PC-3 (cell line): ENCODE measurements around the gene TOMM20. TPM values are rescaled to one million over a fixed set of nuclear protein-coding genes. Genes with fewer than 3 reads are reported as not detected.
A peak's percentile ranks its signal among the peaks of the same experiment; 100 is the strongest.
"Not testable (repeated sequence)": the region's sequence is repeated elsewhere in the genome, so short reads cannot be mapped to it uniquely, and the experiment has no call there.

Experiments used
- ATAC-seq: fragments of 200-7000 bp; cut with Tn5 transposase; 2 replicates; pipeline ENCODE4 v1.9.1; 2020; ENCODE audit warnings: mild to moderate bottlenecking, moderate library complexity
- BruUV-seq: library from RNA; stranded (reverse); fragments of 400-500 nt; replicated peaks from 2 replicates; lab custom pipeline; 2021; lab: Mats Ljungman, UMichigan
- CTCF ChIA-PET: fragments of 300-600 bp; sonication (Branson Sonifier 250); formaldehyde crosslinking; loops from one replicate; lab custom pipeline; 2022; ENCODE audit warnings: antibody characterized with exemption; lab: Charles Lee
- POLR2A ChIA-PET: fragments of 300-600 bp; sonication (Branson Sonifier 250); formaldehyde crosslinking; loops from one replicate; lab custom pipeline; 2022; ENCODE audit warnings: antibody characterized with exemption; ENCODE audit not compliant: unreplicated experiment; lab: Charles Lee
- DNase-seq: peaks from one replicate; pipeline ENCODE4 v3.0.0-alpha.2; 2015
- H2AFZ ChIP-seq: fragments of 300-600 bp; sonication (generic); 2 replicates; pipeline ENCODE4 v1.6.0; 2016; ENCODE audit warnings: antibody characterized with exemption, low read length
- H3F3A ChIP-seq: fragments of 300-600 bp; sonication (generic); one replicate; pipeline ENCODE4 v1.6.0; 2017; ENCODE audit warnings: antibody characterized with exemption, low read length, control low read depth, mild to moderate bottlenecking; ENCODE audit not compliant: unreplicated experiment
- H3K27ac ChIP-seq: fragments of 300-600 bp; sonication (generic); 2 replicates; pipeline ENCODE4 v1.5.1; 2016; ENCODE audit warnings: mild to moderate bottlenecking, low read length
- H3K27me3 ChIP-seq: fragments of 300-600 bp; sonication (generic); 2 replicates; pipeline ENCODE4 v1.6.1; 2016; ENCODE audit warnings: low read length, mixed read lengths
- H3K36me3 ChIP-seq: fragments of 300-600 bp; sonication (generic); 2 replicates; pipeline ENCODE4 v1.6.1; 2016; ENCODE audit warnings: low read depth, mixed run types, low read length, mixed read lengths
- H3K4me1 ChIP-seq: fragments of 300-600 bp; sonication (generic); 2 replicates; pipeline ENCODE4 v1.5.1; 2016; ENCODE audit warnings: low read length; ENCODE audit not compliant: insufficient read depth
- H3K4me2 ChIP-seq: fragments of 300-600 bp; sonication (generic); 2 replicates; pipeline ENCODE4 v1.6.0; 2016; ENCODE audit warnings: low read length
- H3K4me3 ChIP-seq: fragments of 300-600 bp; sonication (generic); 2 replicates; pipeline ENCODE4 v1.5.1; 2016; ENCODE audit warnings: mild to moderate bottlenecking, low read length, mixed read lengths
- H3K79me2 ChIP-seq: fragments of 300-600 bp; sonication (generic); 2 replicates; pipeline ENCODE4 v1.6.1; 2017; ENCODE audit warnings: low read length, mixed read lengths
- H3K9ac ChIP-seq: fragments of 300-600 bp; sonication (generic); 2 replicates; pipeline ENCODE4 v1.6.0; 2016; ENCODE audit warnings: mild to moderate bottlenecking, low read length
- H3K9me2 ChIP-seq: fragments of 300-600 bp; sonication (generic); replicated peaks from 2 replicates; pipeline ENCODE4 v1.6.1; 2016; ENCODE audit warnings: mixed run types, low read length, mixed read lengths
- H3K9me3 ChIP-seq: fragments of 300-600 bp; sonication (generic); 2 replicates; pipeline ENCODE4 v1.6.1; 2016; ENCODE audit warnings: low read length, mixed read lengths
- H4K20me1 ChIP-seq: fragments of 300-600 bp; sonication (generic); 2 replicates; pipeline ENCODE4 v1.6.1; 2016; ENCODE audit warnings: low read length, mixed read lengths
- EZH2 ChIP-seq: fragments of 300-600 bp; sonication (generic); IDR thresholded peaks from one replicate; pipeline ENCODE4 v1.6.1; 2017; ENCODE audit warnings: antibody characterized with exemption, mild to moderate bottlenecking, low read length; ENCODE audit not compliant: unreplicated experiment
- EZH2phosphoT487 ChIP-seq: fragments of 300-600 bp; sonication (generic); IDR thresholded peaks from 2 replicates; pipeline ENCODE4 v1.6.1; 2018; ENCODE audit warnings: mild to moderate bottlenecking, antibody characterized with exemption, low read length, borderline replicate concordance
- intact Hi-C: fragments of 100-400 bp; cut with micrococcal nuclease; formaldehyde crosslinking; loops from 2 replicates; pipeline ENCODE4 v1.9.0; 2023
- total RNA-seq: library from RNA; depleted of rRNA; stranded (reverse); fragments of >200 nt; gene quantifications from 2 replicates; pipeline ENCODE4 v1.2.3, GENCODE V29; 2014
- TF ChIP-seq, protein P1 (sequence below): fragments of 300-600 bp; sonication (generic); conservative IDR thresholded peaks from 2 replicates; pipeline ENCODE4 v1.5.1; 2017; ENCODE audit warnings: antibody characterized with exemption, low read depth, mild to moderate bottlenecking, low read length

Gene TOMM20
- total RNA-seq, 1 experiment from 2014 or later: 48.0 TPM

DNA sequence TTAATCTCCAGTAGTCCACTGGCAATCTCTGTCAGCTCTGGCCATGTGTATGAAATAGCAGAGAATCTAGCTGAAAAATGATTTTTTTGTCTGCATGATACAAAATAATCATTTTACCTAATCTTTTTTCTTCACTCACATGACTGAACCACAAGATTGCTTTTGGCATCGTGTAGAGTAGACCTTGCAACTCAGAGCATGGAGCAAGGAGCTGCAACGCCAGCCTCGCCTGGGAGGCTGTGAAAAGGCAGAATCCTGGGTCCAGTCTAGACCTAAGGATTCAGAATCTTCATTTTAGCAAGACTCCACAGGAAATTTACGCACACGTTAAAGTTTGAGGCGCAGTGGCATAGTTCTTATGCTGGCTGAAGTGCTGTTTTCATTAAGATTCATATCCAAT is 40.2 kb downstream of the TOMM20 start:
- Histone ChIP-seq H3K27me3 (no peaks in the 10 kb centered on the region), H3K36me3 (no peaks in the 10 kb centered on the region), H3K4me2 (no peak overlapping the region), H3K79me2 (no peaks in the 10 kb centered on the region), H2AFZ (no peak overlapping the region), H4K20me1 (no peaks in the 10 kb centered on the region), H3K27ac (no peak overlapping the region), H3F3A (no peaks in the 10 kb centered on the region), H3K4me1 (peaks cover 8% of the 10 kb centered on the region), H3K9me2 (no peaks in the 10 kb centered on the region), H3K9ac (no peak overlapping the region), H3K4me3 (no peak overlapping the region), H3K9me3 (no peaks in the 10 kb centered on the region)
- intact Hi-C loops: no loop called here
- DNase-seq (no peak), ATAC-seq (no peak)
- BruUV-seq: no TSS peak
- CTCF ChIA-PET: no interaction called here
- no peak for TF ChIP-seq EZH2phosphoT487
- TF ChIP-seq, protein P1, sequence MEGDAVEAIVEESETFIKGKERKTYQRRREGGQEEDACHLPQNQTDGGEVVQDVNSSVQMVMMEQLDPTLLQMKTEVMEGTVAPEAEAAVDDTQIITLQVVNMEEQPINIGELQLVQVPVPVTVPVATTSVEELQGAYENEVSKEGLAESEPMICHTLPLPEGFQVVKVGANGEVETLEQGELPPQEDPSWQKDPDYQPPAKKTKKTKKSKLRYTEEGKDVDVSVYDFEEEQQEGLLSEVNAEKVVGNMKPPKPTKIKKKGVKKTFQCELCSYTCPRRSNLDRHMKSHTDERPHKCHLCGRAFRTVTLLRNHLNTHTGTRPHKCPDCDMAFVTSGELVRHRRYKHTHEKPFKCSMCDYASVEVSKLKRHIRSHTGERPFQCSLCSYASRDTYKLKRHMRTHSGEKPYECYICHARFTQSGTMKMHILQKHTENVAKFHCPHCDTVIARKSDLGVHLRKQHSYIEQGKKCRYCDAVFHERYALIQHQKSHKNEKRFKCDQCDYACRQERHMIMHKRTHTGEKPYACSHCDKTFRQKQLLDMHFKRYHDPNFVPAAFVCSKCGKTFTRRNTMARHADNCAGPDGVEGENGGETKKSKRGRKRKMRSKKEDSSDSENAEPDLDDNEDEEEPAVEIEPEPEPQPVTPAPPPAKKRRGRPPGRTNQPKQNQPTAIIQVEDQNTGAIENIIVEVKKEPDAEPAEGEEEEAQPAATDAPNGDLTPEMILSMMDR: no peak
- TF ChIP-seq EZH2: no peak
- POLR2A ChIA-PET: no interaction called here

DNA sequence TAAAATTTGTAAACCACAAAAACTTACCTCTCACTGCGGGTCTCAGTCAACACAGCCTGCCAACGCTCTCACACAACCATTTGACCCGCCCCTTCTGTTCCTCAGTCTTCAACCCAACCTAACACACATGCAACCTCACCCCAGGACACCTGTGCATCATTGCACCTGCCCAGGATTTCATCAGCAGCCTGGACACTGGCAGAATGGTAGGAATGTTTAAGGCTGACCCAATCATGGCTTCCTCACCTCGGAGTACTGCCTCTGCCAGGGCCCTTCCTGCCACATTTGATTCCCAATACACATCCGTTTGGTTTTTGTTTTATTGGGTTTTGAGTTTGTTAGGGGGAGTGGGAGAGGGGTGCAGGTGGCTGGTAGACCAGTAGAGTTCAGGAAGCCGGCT is 40.7 kb downstream of the TOMM20 start:
- no TSS peak for BruUV-seq
- Histone ChIP-seq H4K20me1 (no peaks in the 10 kb centered on the region), H3K9ac (no peak overlapping the region), H3K36me3 (no peaks in the 10 kb centered on the region), H3K27ac (no peak overlapping the region), H3F3A (no peaks in the 10 kb centered on the region), H2AFZ (no peak overlapping the region), H3K27me3 (no peaks in the 10 kb centered on the region), H3K4me1 (peaks cover 12% of the 10 kb centered on the region), H3K4me3 (no peak overlapping the region), H3K9me2 (no peaks in the 10 kb centered on the region), H3K79me2 (no peaks in the 10 kb centered on the region), H3K4me2 (no peak overlapping the region), H3K9me3 (no peaks in the 10 kb centered on the region)
- ATAC-seq (no peak), DNase-seq (no peak)
- CTCF ChIA-PET: no interaction called here
- POLR2A ChIA-PET: no interaction called here
- no peak for TF ChIP-seq EZH2phosphoT487
- TF ChIP-seq, protein P1: no peak
- TF ChIP-seq EZH2: no peak
- intact Hi-C loops: no loop called here

DNA sequence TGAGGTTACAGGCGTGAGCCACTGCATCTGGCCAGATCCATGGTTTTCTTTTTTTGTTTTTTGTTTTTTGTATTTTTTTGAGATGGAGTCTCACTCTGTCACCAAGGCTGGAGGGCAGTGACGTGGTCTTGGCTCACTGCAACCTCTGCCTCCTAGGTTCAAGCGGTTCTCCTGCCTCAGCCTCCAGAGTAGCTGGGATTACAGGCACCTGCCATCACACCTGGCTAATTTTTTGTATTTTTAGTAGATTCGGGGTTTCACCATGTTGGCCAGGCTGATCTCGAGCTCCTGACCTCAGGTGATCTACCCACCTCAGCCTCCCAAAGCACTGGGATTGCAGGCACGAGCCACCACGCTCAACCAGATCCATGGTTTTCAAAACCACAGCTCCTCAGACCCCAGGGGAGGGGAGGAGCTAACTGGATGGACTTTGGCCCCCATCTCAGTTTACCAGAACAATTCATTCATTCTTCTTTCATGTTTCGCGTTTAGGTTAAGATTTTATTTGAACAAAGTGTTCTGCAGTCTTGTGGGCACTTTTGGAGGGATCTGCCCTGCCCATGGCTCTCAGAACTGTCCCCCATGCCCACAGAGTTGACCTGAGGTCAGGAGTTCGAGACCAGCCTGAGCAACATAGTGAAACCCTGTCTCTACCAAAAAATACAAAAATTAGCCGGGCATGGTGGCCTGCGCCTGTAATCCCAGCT is 43.1 kb downstream of the TOMM20 start:
- H3K27ac ChIP-seq, H3K9ac ChIP-seq: not testable (repeated sequence)

DNA sequence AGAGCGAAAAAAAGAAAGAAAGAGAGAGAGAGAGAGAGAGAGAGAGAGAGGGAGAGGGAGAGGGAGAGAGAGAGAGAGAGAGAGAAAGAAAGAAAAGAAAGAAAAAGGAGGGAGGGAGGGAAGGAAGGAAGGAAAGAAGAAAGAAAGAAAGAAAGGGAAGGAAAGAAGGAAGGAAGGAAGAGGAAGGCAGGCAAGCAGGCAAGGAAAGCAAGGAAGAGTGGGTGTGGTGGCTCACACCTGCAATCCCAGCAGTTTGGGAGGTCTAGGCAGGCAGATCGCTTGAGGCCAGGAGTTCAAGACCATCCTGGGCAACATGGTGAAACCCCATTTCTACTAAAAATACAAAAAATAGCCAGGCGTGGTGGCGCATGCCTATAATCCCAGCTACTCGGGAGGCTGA is 47.8 kb downstream of the TOMM20 start:
- H3K4me2 ChIP-seq, H4K20me1 ChIP-seq, H3K27me3 ChIP-seq, DNase-seq, H2AFZ ChIP-seq, H3K36me3 ChIP-seq, H3K4me3 ChIP-seq, H3K9me2 ChIP-seq, ATAC-seq, H3K9ac ChIP-seq, H3K27ac ChIP-seq, H3K9me3 ChIP-seq, POLR2A ChIA-PET, BruUV-seq, CTCF ChIA-PET, H3K79me2 ChIP-seq: not testable (repeated sequence)
- peaks cover 12% of the 10 kb centered on the region for H3F3A ChIP-seq
- peaks cover 49% of the 10 kb centered on the region for H3K4me1 ChIP-seq
- intact Hi-C loops: loop anchor here (5.0 kb wide), 1 partner anchor 233 kb away; no protein-coding TSS in a partner anchor

More for the DNA sequence above, 43.1 kb downstream of the TOMM20 start:
- H3K36me3 ChIP-seq, H2AFZ ChIP-seq, POLR2A ChIA-PET, H3K9me2 ChIP-seq, H3K4me3 ChIP-seq, H3K4me2 ChIP-seq, ATAC-seq, H3K9me3 ChIP-seq, H4K20me1 ChIP-seq, BruUV-seq, H3K79me2 ChIP-seq, CTCF ChIA-PET, intact Hi-C loops, DNase-seq, H3K27me3 ChIP-seq, H3F3A ChIP-seq: not testable (repeated sequence)
- H3K4me1 ChIP-seq: peaks cover 13% of the 10 kb centered on the region

DNA sequence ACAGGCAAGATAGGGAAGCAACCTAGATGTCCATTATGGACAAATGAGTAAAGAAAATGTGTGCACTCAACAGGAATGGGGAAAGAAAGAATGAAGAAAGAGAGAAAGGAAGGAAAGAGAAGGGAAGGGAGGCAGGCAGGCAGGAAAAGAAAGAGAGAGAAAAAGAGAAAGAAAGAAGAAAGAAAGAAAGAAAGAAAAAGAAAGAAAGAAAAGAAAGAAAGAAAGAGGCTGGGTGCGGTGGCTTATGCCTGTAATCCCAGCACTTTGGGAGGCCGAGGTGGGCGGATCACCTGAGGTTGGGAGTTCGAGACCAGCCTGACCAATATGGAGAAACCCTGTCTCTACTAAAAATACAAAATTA is 48.4 kb downstream of the TOMM20 start:
- peaks cover 12% of the 10 kb centered on the region for H3F3A ChIP-seq
- H3K36me3 ChIP-seq, H2AFZ ChIP-seq, DNase-seq, H3K9me2 ChIP-seq, POLR2A ChIA-PET, H3K27me3 ChIP-seq, H3K4me3 ChIP-seq, H4K20me1 ChIP-seq, H3K9me3 ChIP-seq, BruUV-seq, ATAC-seq, H3K79me2 ChIP-seq: not testable (repeated sequence)
- H3K27ac ChIP-seq: peak overlapping the region; percentile 95
- CTCF ChIA-PET: interaction anchor here (0.6 kb wide), 1 partner anchor 56 kb away, joined by 3 read pairs; no protein-coding TSS in a partner anchor
- intact Hi-C loops: loop anchor here (5.0 kb wide), 1 partner anchor 233 kb away; no protein-coding TSS in a partner anchor
- H3K4me1 ChIP-seq: peaks cover 54% of the 10 kb centered on the region
- peak overlapping the region; percentile 47; the same call in 1 of the 2 replicates for H3K4me2 ChIP-seq
- H3K9ac ChIP-seq: peak overlapping the region; percentile 61
